ENCODE results near the gene ELOVL1.

DNA sequence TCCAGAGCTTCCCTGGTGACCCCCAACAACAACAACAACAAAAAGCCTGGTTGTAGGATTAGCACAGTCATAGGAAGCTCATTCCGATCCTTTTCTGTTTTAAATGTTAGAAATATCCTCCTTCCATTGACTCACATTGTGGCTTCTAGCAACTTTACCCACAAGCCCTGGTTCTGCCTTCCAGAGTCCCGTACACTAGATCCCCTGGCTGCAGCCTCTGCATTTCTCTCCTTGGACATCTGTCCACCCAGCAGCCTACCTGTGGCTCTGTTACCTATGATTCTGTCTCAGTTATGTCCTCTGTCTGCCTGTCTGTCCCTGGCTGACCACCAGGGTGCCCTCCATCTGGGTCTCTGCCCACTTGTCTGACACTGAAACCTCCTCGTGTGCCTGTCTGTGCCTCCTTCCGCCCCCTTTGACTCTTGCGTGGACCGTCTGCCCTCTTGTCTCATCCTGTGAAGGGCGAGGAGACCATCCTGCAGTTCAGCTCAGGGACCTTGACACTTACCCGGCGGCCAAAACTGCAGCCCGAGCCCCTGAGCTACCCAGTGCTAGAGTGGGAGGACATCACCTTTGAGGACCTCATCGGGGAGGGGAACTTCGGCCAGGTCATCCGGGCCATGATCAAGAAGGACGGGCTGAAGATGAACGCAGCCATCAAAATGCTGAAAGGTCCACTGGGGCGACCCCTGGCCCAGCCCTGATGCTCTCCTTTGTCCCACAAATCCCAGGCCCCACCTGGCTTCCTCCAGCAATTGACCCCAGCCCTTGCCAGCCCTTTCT lies 50.9 kb downstream of the ELOVL1 start:
- no peak for TF ChIP-seq POLR2A (IDR thresholded peaks at IDR 0.05; ENCODE audit: low read depth)
- TF ChIP-seq, protein P1, sequence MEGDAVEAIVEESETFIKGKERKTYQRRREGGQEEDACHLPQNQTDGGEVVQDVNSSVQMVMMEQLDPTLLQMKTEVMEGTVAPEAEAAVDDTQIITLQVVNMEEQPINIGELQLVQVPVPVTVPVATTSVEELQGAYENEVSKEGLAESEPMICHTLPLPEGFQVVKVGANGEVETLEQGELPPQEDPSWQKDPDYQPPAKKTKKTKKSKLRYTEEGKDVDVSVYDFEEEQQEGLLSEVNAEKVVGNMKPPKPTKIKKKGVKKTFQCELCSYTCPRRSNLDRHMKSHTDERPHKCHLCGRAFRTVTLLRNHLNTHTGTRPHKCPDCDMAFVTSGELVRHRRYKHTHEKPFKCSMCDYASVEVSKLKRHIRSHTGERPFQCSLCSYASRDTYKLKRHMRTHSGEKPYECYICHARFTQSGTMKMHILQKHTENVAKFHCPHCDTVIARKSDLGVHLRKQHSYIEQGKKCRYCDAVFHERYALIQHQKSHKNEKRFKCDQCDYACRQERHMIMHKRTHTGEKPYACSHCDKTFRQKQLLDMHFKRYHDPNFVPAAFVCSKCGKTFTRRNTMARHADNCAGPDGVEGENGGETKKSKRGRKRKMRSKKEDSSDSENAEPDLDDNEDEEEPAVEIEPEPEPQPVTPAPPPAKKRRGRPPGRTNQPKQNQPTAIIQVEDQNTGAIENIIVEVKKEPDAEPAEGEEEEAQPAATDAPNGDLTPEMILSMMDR (IDR thresholded peaks at IDR 0.05) = no peak

Data from esophagus muscularis mucosa (tissue), 3 donors.